Measurements from ENCODE around the gene S100A10.

Gene S100A10

GRCh38 chr1:151985768-151986167, 7.9 kb downstream of the S100A10 start:
- DNase-seq: no peak

GRCh38 chr1:151985270-151985669, 8.4 kb downstream of the S100A10 start:
- no peak for DNase-seq

- no peak for DNase-seq
These were observed 9.2 kb downstream of the S100A10 start for GRCh38 chr1:151984313-151984956.

- no peak for DNase-seq
These were observed 11.2 kb downstream of the S100A10 start for GRCh38 chr1:151982300-151983005.

- DNase-seq: no peak
These were observed 12.5 kb downstream of the S100A10 start for GRCh38 chr1:151981178-151981525.

GRCh38 chr1:151980287-151981177, 13.1 kb downstream of the S100A10 start:
- DNase-seq: no peak

- DNase-seq: no peak
These were observed 14.7 kb downstream of the S100A10 start for GRCh38 chr1:151978922-151979321.

GRCh38 chr1:151977662-151978230, 15.9 kb downstream of the S100A10 start:
- DNase-seq: no peak

GRCh38 chr1:151976858-151977257, 16.8 kb downstream of the S100A10 start:
- DNase-seq: no peak

- no peak for DNase-seq
These were observed 17.7 kb downstream of the S100A10 start for GRCh38 chr1:151976015-151976343.

- DNase-seq: no peak
These were observed 18.2 kb downstream of the S100A10 start for GRCh38 chr1:151975311-151976014.

- DNase-seq: no peak
These were observed 21.0 kb downstream of the S100A10 start for GRCh38 chr1:151972542-151973248.

GRCh38 chr1:151970626-151971025, 23.0 kb downstream of the S100A10 start:
- no peak for DNase-seq

- DNase-seq: no peak
These were observed 23.5 kb downstream of the S100A10 start for GRCh38 chr1:151970128-151970527.

- no peak for DNase-seq
These were observed 24.8 kb downstream of the S100A10 start for GRCh38 chr1:151968791-151969399.

- DNase-seq: no peak
These were observed 25.6 kb downstream of the S100A10 start for GRCh38 chr1:151968058-151968457.

- no peak for DNase-seq
These were observed 26.6 kb downstream of the S100A10 start for GRCh38 chr1:151967091-151967490.

GRCh38 chr1:151966061-151966460, 27.6 kb downstream of the S100A10 start:
- no peak for DNase-seq

GRCh38 chr1:151964510-151964909, 29.1 kb downstream of the S100A10 start:
- no peak for DNase-seq

GRCh38 chr1:151963288-151963687, 30.4 kb downstream of the S100A10 start:
- no peak for DNase-seq

GRCh38 chr1:151961833-151962232, 31.8 kb downstream of the S100A10 start:
- no peak for DNase-seq
